ENCODE data around the gene TMEM91.

DNA sequence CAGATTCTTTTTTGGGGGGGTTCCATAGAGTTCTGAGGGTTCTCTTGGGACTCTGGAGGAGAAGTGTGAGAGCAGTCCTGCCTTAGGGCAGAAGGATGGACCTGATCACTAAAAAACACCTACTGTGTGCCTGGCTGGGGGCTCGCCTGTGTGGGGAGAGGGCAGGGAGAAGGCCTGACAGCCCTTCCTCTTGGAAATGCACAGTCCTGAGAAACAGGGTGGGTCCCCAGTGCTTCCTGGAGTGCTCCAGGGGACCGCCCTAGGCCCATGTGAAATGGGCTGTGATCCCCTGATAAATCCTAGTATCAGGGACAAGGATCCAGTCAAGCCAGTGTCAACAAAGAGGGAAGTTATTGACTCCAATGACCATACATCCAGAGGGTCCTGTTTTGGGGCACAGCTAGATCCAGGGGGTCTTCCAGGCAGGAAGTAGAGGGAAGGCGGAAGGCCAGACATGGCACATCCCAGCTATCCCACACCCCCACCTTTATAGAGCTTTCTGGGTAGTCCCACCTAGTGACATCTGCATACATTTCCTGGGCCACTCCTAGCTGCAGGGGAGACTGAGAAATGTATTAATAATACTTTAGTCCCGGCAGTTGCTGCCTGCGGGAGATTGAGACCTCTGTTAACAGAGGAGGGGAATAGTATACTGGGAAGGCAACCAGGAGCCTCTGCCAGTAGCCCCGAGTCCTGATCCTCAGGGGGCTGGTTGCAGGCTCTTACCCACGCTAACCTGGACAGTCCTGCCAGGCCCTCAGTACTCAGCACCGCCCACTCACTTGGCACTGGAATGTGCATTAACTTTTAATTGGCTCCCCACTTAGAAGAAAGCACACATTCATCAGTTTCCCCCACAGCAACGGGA is 35.0 kb downstream of the TMEM91 start:
- TF ChIP-seq, protein P1, sequence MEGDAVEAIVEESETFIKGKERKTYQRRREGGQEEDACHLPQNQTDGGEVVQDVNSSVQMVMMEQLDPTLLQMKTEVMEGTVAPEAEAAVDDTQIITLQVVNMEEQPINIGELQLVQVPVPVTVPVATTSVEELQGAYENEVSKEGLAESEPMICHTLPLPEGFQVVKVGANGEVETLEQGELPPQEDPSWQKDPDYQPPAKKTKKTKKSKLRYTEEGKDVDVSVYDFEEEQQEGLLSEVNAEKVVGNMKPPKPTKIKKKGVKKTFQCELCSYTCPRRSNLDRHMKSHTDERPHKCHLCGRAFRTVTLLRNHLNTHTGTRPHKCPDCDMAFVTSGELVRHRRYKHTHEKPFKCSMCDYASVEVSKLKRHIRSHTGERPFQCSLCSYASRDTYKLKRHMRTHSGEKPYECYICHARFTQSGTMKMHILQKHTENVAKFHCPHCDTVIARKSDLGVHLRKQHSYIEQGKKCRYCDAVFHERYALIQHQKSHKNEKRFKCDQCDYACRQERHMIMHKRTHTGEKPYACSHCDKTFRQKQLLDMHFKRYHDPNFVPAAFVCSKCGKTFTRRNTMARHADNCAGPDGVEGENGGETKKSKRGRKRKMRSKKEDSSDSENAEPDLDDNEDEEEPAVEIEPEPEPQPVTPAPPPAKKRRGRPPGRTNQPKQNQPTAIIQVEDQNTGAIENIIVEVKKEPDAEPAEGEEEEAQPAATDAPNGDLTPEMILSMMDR (IDR thresholded peaks at IDR 0.05; ENCODE audit: low read length), result no peak
- no peak for TF ChIP-seq EZH2 (optimal IDR thresholded peaks at IDR 0.05; ENCODE audit: low read depth, low read length)
